Uterus (tissue), 4 donors: Measurements from ENCODE around the gene KCTD1. TPM values are rescaled to one million over a fixed set of nuclear protein-coding genes. Genes with fewer than 3 reads are reported as not detected.

Source experiments
- DNase-seq, 2 donors: peaks; one replicate each; pipeline ENCODE4 v3.0.0-alpha.2; 2019 to 2020
- H3K27ac ChIP-seq, 2 donors: fragments of 200-600 bp; sonication (generic); 1 replicate in 1 of 2; 2 replicates in 1 of 2; pipeline ENCODE4 v1.5.1; 2016 to 2018
- H3K27me3 ChIP-seq, 2 donors: fragments of 200-600 bp; sonication (generic); one replicate each; pipeline ENCODE4 v1.5.1; 2018 to 2019; ENCODE audit warnings: control low read depth in 1 of 2
- H3K36me3 ChIP-seq, 2 donors: fragments of 200-600 bp; sonication (generic); one replicate each; pipeline ENCODE4 v1.5.1; 2019; ENCODE audit warnings: control low read depth in 1 of 2
- H3K4me1 ChIP-seq, 2 donors: fragments of 200-600 bp; sonication (generic); one replicate each; pipeline ENCODE4 v1.5.1; 2018 to 2019; ENCODE audit warnings: control low read depth in 1 of 2
- H3K4me3 ChIP-seq, 2 donors: fragments of 200-600 bp; sonication (generic); 1 replicate in 1 of 2; 2 replicates in 1 of 2; pipeline ENCODE4 v1.5.1; 2018 to 2019; ENCODE audit warnings: mild to moderate bottlenecking in 1 of 2
- H3K9me3 ChIP-seq, 2 donors: fragments of 200-600 bp; sonication (generic); one replicate each; pipeline ENCODE4 v1.5.1; 2019; ENCODE audit warnings: control low read depth in 1 of 2
- POLR2A ChIP-seq, 2 donors: fragments of 450-650 bp; IDR thresholded peaks; one replicate each; pipeline ENCODE4 v1.6.1; 2016; ENCODE audit warnings: antibody characterized with exemption in 2 of 2, mild to moderate bottlenecking in 1 of 2, moderate library complexity in 1 of 2
- intact Hi-C: fragments of 100-400 bp; cut with DNase I; formaldehyde crosslinking; loops from one replicate; pipeline ENCODE4 v1.15.1; 2023; ENCODE audit warnings: low total_unique reads
- total RNA-seq, 4 donors: library from RNA; depleted of rRNA in 3 of 4; stranded (reverse); fragments of >200 nt in 3 of 4; gene quantifications; one replicate each; pipeline versions ENCODE4 v1.1.0 to v1.2.4, GENCODE V29; 2014 to 2023
- TF ChIP-seq, protein P1 (sequence below), 4 experiments: fragments of 200-600 bp in 2 of 4; fragments of 450-650 bp in 2 of 4; sonication (generic) in 2 of 4; IDR thresholded peaks; one replicate each; pipeline ENCODE4 v1.5.1; 2016 to 2019; ENCODE audit warnings: antibody characterized with exemption in 4 of 4, mild to moderate bottlenecking in 2 of 4, moderate library complexity in 1 of 4
- donor health status: DM: yes; HTN: yes; CAD: no.

Gene KCTD1
- total RNA-seq, 4 donors from 2014 or later, result 1.2 to 41.3 (median 11.7) TPM

DNA sequence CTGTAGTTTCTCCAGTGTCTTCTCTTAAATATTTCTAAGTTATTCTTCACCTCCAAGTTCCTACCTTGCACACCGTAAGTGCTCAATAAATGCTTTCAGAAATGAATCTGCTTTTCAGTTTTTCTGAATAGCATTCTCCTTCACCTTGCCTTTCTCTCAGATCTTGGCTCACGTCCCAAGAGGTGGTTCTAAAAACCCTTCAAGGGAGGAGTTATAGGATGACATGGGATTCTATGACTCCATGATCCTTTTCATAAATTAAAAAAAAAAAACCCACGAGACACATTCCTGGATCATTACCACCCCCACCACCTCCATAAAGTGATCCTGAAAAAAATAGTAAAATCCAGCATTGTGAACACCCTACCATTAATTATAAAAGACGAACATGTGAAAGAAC, 11.7 kb downstream of the KCTD1 start:
- TF ChIP-seq, protein P1, sequence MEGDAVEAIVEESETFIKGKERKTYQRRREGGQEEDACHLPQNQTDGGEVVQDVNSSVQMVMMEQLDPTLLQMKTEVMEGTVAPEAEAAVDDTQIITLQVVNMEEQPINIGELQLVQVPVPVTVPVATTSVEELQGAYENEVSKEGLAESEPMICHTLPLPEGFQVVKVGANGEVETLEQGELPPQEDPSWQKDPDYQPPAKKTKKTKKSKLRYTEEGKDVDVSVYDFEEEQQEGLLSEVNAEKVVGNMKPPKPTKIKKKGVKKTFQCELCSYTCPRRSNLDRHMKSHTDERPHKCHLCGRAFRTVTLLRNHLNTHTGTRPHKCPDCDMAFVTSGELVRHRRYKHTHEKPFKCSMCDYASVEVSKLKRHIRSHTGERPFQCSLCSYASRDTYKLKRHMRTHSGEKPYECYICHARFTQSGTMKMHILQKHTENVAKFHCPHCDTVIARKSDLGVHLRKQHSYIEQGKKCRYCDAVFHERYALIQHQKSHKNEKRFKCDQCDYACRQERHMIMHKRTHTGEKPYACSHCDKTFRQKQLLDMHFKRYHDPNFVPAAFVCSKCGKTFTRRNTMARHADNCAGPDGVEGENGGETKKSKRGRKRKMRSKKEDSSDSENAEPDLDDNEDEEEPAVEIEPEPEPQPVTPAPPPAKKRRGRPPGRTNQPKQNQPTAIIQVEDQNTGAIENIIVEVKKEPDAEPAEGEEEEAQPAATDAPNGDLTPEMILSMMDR (IDR thresholded peaks at IDR 0.05), result no peak
- TF ChIP-seq POLR2A (IDR thresholded peaks at IDR 0.05), result no peak
- no peaks in the 10 kb centered on the region for H3K4me1 ChIP-seq
- no peaks in the 10 kb centered on the region for H3K9me3 ChIP-seq
- H3K4me3 ChIP-seq, result no peak overlapping the region
- H3K27ac ChIP-seq, result no peak overlapping the region
- DNase-seq, result no peak
- no peaks in the 10 kb centered on the region for H3K36me3 ChIP-seq
- intact Hi-C loops, result no loop called here
- no peaks in the 10 kb centered on the region for H3K27me3 ChIP-seq

DNA sequence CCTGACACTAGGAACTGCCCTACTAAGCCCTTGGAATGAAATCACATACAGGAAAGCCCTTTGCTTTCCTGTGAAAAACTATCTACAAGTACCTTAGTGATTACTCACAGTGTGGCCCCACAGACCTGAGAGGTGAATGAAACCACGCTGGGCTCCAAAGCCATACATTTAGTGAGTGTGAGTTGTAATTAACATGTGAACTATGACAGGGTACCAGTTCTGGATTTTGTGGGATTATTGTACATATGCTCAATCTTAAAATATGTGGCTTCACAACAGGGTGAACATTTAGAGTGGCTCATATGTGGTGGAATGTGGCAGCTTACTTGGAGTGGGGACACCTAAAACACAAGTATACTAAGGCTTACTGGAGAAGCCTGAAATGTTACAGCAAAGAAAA, 12.3 kb downstream of the KCTD1 start:
- Histone ChIP-seq H3K4me1 (no peaks in the 10 kb centered on the region), H3K36me3 (no peaks in the 10 kb centered on the region), H3K9me3 (no peaks in the 10 kb centered on the region), H3K27ac (no peak overlapping the region), H3K27me3 (no peaks in the 10 kb centered on the region), H3K4me3 (no peak overlapping the region)
- TF ChIP-seq POLR2A (IDR thresholded peaks at IDR 0.05), result no peak
- TF ChIP-seq, protein P1 (IDR thresholded peaks at IDR 0.05), result no peak
- no peak for DNase-seq
- intact Hi-C loops, result no loop called here

DNA sequence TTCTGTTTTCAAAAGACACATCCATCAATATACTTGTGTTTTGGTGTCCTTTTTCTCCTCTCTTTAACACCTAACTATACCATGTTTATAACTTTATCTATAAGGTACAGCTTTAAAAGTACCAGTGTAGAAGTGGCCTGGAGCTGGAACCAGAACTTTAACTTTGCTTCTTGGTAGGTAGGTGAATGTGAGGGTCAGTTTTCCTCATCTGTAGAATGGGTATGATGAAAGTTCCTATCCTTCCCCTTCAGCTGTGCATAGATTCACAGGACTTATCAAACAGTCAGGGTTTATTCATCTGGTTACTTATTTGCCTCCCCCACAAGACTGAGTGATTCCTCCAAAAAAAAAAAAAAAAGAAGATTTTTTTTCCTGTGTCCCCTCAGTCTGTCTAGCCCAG, 12.7 kb downstream of the KCTD1 start:
- H3K27me3 ChIP-seq, result no peaks in the 10 kb centered on the region
- no peak overlapping the region for H3K27ac ChIP-seq
- H3K4me3 ChIP-seq, result no peak overlapping the region
- H3K9me3 ChIP-seq, result no peaks in the 10 kb centered on the region
- TF ChIP-seq POLR2A (IDR thresholded peaks at IDR 0.05), result no peak
- TF ChIP-seq, protein P1 (IDR thresholded peaks at IDR 0.05), result no peak
- H3K4me1 ChIP-seq, result no peaks in the 10 kb centered on the region
- no peaks in the 10 kb centered on the region for H3K36me3 ChIP-seq
- DNase-seq, result no peak
- intact Hi-C loops, result no loop called here

DNA sequence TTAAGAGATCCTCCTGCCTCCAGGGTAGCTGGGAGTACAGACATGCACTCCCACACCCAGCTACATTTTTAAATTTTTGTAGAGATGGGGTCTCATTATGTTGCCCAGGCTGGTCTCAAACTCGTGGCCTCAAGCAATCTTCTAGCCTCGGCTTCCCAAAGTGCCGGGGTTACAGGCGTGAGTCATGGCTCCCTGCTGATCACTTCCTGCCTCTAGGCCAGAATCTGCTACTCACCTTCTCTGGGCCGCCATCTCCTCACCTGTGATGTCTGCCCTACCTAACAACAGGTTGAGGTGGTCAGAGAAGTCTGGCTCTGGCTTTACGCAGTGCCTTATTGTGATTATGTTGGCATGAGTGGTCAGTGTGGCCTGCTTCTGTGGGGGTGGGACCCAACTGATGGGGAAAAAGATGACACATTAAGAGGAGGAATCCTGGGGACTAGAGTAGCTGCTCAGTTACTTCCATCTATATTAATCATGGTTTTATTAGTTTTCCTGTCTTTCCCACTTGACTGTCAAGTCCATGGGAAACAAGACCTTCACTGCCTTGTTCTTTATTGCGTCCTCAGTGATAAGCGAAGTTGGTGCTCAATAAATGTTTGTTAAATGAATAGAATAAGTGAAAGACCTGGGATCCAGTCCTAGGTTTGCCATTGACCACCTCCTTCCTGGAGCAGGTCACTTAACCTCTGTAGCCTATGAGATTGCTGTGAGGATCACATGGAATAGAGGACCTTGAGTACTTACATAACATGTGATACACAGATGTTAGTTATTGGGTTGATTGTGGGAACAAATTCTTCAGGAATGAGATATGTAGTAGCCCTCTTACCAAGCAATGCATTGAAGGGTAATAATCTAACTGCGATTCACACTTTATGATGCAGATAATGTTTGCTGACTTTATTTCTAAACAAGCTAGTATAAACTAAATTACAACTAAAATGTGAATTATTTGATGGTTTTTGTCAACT, 15.7 kb downstream of the KCTD1 start:
- Histone ChIP-seq H3K27ac (no peak overlapping the region), H3K9me3 (no peaks in the 10 kb centered on the region)
- no peak for TF ChIP-seq POLR2A (IDR thresholded peaks at IDR 0.05)
- TF ChIP-seq, protein P1 (IDR thresholded peaks at IDR 0.05), result no peak

DNA sequence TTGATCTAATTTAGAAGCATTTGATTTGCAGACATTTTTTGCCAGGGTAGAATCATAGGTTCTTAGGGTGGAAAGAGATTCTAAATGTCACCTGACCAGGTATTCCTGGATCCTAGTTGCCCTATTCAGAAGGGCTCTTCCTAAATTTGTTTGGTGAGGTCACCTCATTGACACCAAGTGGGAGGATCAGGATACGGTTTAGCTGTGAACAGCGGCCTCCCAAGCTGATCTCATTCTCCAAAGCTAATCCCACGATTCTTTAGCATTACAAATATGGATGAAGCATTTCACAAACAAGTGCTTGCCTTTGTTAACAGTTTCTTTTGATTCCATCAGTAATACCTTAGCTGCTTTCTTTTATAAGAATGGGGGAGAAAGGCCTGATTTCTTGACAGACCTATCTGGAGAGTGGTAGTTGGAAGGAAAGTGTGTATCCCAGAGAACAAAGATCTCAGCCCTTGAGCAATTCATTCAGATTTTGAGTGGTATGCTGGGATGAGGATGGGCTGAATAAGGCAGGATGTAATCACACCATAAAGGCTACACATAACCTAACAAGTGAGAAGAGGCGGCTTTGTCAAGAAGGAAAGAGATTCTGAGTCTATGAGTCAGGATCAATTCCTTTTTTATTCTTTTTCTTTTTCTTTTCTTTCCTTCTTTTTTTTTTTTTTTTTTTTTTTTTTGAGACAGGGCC, 16.6 kb downstream of the KCTD1 start:
- no peak for TF ChIP-seq POLR2A (IDR thresholded peaks at IDR 0.05)
- TF ChIP-seq, protein P1 (IDR thresholded peaks at IDR 0.05), result no peak

More for the DNA sequence above, 15.7 kb downstream of the KCTD1 start:
- DNase-seq, result no peak
- Histone ChIP-seq H3K4me1 (no peaks in the 10 kb centered on the region), H3K27me3 (no peaks in the 10 kb centered on the region), H3K36me3 (no peaks in the 10 kb centered on the region), H3K4me3 (no peak overlapping the region)
- intact Hi-C loops, result no loop called here

More for the DNA sequence above, 16.6 kb downstream of the KCTD1 start:
- intact Hi-C loops, result no loop called here
- Histone ChIP-seq H3K27me3 (no peaks in the 10 kb centered on the region), H3K27ac (no peak overlapping the region), H3K36me3 (no peaks in the 10 kb centered on the region), H3K4me1 (no peaks in the 10 kb centered on the region), H3K9me3 (no peaks in the 10 kb centered on the region), H3K4me3 (no peak overlapping the region)
- no peak for DNase-seq
